GM21447 (cell line): Measurements from ENCODE around the gene PLOD2.

Experiments used
- ATAC-seq: cut with Tn5 transposase; IDR thresholded peaks from one replicate; pipeline ENCODE4 v1.9.1; 2021; ENCODE audit not compliant: unreplicated experiment

Gene PLOD2

DNA sequence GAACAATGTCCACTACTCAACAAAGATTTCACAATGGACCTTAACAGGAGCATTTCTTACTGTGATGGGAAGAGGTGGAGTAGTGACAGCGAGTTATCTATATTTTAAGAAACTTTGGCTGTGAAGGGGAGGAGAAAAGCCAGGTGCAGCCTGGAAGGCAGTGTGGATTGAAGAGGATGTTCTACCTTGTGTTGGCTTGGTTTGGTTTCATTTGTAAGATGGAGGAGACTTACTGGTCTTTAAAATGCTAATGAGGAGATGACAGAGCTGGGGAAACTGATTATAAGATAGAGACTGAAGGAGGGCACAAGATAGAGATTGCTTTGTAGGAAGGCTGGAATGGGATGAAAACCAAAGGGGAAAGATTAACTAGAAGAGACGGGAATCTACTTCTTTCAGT lies 59.4 kb downstream of the PLOD2 start:
- no peak for ATAC-seq

DNA sequence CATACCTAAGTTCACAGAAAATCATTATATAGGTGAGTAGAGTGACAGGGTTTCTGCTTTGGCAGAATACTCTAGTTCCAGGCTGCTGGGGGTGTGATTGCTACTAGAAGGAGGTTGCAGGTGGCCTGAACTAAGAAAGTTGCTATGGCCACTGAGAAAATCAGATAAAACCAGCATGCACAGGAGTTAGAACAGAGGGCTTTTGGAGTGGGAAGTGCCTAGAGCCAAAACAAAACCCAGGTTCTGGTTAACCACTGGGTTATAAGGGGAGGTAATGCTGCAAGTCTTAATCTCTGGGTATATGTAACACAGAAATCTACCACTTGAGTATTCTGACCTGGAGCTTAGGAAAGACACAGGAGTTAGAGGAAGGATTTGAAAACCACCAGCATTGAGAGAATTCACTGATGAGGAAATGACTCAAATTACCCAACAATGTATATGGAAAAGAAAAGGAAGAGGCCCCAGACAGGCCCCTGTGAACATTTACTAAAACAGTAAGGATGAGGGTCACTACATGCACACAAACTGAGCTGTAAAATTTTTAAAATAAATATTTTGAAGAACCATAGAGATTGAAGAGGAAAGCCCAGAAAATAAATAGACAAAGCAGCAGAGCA lies 60.0 kb downstream of the PLOD2 start:
- ATAC-seq = no peak

DNA sequence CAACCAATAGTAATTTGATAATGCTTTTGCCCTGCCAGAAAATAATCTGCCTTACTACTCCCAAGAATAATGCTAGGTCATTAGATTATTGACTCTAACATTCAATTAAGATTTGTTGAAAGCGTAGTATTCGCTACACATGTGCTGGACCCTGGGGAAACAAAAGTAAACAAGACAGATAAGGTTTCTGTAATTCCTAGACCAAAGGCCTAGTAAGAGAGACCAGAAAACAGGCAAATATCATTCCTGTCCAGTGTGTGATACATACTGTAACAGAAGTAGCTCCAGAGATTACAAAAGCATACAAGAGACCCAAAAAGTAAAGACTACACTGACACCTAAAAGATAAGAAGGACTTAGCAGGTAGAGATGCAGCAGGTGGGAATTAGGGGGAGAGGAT lies 60.8 kb downstream of the PLOD2 start:
- no peak for ATAC-seq

DNA sequence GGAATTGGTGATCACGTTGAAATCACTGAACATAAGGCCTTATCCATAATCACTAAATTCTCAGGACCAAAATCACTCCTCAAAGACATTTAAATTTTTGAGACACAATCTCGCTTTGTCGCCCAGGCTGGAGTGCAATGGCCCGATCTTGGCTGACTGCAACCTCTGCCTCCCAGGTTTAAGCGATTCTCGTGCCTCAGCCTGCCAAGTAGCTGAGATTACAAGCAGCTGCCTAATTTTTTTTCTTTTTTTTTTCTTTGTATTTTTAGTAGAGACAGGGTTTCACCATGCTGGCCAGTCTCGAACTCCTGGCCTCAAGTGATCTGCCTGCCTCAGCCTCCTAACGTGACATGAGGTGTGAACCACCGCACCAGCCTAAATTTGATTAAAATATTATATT lies 61.7 kb downstream of the PLOD2 start:
- no peak for ATAC-seq

DNA sequence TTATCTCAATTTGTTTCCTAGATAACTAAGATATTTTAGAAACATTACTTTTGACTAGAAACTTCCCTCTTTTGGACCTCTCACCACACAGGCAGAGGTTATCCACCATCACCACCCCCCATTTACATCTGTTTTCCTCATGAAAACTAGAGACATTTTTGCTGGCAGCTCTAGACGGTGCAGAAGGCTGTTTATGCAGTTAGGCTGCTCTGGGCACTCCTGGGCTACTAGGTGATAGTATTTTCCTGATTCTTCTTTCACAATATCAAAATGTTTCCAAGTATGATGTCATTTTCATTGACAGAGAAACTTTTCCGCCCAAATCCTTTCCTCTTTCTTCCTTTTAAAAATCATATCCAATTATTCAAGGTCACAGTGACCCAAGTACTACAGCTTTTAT lies 67.1 kb downstream of the PLOD2 start:
- ATAC-seq = no peak

DNA sequence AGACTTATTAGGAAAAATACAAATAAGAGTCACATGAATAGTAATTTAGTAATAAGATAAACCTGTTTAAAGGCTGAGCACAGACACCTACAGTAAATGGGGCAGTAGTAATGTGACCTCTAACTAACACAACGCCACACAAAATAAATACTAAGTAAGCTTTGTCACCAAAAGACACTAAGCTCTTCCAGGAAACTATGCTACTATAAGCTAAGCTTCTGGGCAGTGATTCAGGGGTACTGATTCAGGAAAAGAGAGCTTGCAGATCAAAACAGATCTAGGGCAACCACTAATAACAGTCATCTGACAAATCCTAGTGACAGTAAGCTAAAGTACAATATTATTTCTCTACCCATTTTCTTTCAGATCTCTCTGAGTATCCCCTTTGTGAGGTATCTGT lies 68.8 kb downstream of the PLOD2 start:
- no peak for ATAC-seq

DNA sequence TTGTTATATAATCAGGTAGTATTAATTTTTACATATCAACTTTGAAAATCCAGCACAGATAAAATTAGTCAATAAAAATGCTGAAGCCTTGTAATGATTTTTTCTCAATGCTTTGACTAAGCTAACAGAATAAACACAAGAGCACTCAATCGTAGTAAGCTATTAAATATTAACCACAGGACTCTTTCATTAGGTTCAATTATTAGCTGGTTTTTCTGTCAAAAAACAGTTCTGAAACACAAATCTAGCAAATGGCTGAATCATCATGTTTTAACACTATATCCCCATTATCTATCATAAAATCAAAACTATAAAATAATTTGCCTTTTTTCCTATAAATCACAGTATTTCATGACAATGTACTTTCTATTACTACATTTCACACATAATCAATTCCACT lies 69.6 kb downstream of the PLOD2 start:
- no peak for ATAC-seq

DNA sequence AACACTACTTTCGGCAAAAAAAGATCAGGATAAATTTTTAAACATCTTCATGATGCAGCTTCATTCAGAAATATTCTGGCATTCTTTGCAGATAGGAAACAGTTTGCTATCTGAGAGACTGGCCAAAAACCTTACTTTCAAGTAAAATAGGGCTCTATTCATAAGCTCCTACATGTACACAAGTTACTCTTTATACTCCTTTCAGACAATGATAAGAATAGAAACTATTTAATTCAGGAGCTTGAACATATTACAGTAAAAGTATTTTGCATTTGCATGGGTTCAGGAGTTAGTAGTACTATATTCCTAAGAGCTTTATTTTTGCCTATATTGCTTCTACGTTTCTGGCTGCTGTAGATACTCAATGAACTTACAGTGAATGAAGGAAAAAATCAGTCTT lies 70.5 kb downstream of the PLOD2 start:
- ATAC-seq = no peak

DNA sequence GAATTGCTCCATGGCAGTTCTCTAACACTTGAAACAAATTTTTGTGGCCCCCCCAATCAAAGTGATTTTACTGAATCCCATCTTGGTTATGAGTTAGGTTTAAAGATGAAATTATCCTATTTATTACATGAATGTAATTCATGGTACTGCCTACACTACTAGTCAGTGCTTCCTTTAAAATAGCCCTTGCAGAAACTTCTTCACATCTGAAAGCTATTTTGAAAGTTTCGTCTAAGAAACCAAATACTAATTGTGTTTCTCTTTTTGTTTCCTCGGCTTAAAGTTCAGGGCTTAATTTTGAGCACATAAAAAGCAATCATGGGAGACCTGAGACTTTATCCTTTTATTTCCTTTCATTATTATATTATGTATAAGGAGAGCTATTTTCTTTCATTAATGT lies 72.1 kb downstream of the PLOD2 start:
- ATAC-seq = no peak

DNA sequence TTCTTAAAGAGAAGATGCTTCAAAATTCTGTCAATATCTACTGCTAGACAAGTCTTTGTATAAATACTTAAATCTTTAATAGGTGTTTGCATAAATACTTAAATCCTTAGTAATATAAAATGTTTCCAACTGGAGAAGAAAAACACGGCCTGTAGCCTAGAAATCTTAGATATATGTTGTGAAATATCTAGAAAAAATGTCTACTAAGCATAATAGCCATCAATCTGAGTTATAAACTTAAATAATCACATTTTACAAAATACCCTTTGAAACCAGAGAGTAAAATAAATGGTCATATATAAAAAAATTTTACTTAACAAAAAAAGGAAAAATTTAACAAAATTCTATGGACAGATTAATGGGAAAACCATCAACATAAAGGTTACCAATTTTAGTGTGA lies 73.9 kb downstream of the PLOD2 start:
- no peak for ATAC-seq

DNA sequence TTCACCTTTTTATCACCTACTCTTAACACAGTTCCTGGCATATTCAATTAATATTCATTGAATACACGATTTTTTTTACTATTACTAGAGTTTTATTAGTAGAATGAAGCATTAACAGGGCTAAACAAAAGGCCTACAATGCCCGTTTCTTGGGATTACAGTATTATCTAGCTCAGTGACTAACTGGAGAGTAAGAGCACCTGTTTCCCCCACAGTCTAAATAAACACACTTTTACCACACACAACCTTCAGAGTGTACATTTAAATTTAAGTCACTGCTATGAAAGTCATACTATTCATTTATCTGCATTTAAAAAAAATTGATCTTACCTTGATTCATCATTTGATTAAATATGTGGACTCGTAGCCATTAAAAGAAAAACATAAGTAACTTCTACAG lies 74.8 kb downstream of the PLOD2 start:
- no peak for ATAC-seq

DNA sequence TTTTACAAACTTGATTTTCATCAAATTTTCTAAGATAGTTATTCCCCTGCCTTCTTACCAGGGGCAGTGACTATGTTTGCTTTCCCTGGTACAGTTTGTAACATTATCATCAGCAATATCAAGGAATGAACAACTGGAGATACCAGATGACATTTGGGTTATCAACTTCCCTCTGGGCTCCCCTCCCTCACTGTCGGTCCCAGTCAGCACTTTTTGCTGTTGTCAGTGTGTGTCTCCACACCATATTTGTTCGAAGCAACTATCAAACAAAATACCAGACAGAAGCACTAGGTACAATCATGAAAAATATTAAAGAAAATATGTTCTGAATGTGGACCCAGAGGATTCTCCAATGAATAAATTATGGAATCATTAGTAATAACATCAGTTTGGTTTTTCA lies 75.3 kb downstream of the PLOD2 start:
- no peak for ATAC-seq

DNA sequence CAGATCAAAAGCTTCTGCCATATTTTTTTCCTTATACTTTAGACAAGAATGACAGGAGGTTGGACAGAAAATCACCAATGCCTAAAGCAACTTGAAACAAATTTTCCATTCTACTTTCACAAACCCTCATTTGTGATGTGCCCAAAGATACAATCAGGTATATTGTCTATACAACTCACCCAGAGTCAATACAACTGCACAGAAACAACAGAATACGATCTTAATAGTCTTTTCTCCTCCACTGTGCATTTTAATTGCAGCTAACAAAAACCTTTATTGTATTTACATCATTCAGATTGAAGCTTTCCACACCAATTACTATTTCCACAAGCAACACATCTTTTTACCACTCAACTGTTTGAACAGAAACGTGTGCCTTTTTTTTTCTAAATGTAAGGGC lies 80.4 kb downstream of the PLOD2 start:
- ATAC-seq = no peak

DNA sequence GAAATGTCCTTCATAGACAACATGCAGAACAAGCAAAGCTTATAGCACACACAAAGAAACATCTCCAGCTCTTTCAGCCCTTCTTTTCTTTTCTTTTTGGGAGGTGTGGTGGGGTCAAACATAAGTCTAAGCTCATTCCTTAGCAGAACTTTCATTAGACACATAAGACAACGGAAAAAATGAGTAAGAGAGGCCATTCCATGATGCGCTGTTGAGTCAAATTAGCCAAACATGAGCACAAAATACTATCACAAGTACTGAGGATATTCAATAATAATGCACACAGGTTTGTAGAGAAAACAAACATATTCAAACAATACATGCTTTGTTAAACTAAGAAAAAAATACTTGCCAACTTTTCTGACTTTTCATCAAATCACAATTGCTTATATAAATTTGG lies 83.0 kb downstream of the PLOD2 start:
- no peak for ATAC-seq

DNA sequence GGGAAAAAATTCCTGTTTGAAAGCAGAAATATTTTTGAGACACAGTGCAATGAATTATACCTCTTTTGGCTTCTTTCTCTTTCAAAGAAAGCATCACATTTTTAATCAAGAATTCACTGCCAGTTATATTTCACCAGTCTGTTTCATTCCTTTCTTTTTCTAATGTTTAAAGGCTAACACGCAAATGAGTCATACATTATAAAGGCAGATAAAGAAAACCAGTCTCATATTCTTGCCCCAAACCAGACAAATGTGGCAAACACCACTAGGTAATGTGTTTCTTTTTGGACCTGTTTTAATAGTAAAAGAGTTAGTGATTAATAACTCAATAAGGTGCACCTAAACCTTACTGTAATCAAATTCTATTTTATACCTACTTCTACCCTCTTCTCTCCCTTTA lies 83.8 kb downstream of the PLOD2 start:
- no peak for ATAC-seq

DNA sequence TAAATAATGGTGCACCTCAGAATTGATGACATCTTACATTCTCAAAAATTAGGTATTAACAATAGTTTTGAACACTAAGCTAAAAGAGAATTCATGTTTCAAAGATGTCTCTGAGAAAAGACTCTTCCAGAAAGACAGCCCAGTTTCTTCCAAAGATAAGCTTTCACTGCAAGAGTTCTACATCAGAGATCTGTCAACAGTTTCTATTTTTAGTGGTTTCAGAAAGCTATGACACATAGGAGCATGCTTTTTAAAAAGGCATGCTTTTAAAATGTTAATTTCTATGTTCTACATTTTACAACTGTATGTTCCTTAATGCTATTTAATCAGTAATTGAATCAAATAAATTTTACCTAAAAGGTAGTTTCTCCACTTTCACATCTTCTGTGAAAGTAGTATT lies 88.2 kb downstream of the PLOD2 start:
- no peak for ATAC-seq

DNA sequence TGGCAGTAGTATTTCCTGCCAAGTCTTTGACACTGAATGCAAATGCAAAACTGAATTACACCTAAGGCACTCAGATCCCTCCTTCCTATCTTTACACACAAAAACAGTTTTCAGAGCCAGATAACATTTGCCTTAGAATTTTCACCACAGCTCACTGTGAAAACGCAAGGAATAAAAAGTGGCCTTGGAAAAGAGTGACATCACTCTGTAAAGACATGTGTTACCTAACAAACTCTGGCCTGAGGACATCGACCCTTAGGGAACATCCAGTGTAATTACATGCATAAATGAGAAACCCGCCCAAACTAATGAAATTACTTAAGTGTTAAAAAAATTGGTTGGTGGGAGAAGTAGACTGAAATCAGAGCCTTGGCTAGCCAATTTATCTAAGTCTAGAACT lies 88.9 kb downstream of the PLOD2 start:
- ATAC-seq = no peak

DNA sequence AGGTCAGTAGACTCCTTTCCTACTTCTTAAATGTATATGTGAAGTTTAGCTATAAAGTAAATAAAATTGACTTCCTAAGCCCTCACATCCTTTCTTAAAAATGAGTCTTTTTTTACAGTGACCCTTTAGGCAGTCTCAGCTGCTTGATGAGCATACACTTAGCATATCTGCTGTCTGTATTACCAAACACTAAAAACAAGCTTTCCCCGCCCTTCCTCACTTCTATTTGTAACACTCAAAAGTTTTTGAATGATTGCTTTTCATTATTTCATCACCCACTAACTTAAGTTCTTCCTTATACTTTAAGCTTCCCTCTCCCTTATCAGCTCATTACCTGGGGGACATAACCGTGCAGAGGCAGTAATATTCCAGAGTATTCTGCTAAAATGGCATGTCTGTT lies 89.4 kb downstream of the PLOD2 start:
- no peak for ATAC-seq

DNA sequence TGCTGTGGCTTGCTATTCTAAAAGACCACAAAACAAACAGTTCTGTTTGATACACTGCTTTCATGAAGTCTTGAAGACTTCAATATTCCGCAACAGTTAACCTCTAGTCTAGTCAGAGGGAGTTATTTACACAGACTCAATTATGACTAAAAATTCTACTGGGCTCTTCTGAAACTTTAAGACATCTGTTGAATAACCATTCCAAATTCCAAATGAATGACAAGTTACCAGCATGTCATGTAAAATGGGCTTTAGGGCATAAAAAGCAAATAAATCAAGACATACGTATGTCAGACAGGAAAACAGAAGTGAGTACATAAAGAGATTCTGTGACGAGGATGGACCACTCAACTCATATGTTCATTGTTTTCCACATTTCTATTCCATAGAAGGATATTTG lies 93.9 kb downstream of the PLOD2 start:
- ATAC-seq = no peak

DNA sequence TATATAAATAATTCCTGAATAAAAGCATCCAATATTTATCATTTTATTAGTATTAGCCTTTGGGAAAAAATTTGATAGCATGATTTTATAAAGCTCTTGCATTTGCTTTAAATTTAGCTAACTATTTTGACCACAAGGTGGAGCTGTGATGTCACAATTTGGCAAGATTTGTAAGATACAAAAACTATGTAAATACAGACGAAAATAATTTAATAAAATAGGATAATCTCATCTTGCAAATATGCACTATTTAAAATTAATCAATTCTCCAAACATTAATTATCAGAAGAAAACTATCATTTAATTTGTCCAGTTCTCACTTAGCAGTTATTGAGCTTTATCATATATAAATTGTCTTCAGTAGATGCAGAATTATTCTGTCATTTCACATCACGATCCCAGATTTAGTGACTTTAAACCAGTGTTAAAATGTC lies 95.4 kb downstream of the PLOD2 start:
- no peak for ATAC-seq

DNA sequence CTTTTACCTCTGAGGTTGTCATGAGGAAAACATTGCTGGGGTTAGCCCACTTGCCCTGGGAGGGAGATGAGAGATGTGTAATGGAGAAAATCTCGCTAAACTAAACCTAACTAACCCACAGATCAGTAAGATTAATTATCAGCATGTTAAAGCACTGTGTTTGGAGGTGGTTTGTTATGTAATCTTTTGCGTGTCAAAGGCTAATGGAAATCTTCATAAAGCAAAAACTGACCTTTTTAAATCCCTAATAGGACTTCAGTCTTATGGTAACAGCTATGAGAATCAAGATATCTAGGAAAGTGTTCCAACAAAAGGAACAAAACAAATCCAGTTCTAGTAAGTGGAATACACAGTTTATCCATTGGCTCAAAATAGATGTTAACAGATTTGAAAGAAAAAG lies 102.7 kb downstream of the PLOD2 start:
- no peak for ATAC-seq

DNA sequence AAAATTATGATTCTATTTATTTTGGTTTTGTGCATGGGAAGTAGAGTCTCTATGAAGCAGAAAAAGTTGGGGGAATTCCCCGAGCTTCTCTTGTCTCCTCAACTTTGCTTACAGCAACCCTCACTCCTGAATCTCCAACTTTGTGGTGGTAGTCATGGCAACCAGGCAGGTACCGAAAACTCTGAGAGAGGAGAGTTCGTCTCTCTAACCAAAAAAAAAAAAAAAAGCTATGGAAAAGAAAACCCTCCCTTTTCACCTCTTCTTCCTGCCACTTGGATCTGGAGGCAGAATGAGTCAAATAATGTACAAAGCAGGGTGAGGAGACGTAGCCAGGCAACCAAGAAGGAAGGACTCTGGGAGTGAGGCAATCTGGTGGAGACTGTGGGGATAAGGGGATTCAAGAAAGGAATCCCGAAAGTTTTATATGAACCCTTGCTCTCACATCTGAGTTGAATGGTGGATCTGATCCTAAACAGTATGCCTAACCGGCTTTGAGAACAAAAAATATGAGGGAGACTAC lies 108.1 kb downstream of the PLOD2 start:
- no peak for ATAC-seq

DNA sequence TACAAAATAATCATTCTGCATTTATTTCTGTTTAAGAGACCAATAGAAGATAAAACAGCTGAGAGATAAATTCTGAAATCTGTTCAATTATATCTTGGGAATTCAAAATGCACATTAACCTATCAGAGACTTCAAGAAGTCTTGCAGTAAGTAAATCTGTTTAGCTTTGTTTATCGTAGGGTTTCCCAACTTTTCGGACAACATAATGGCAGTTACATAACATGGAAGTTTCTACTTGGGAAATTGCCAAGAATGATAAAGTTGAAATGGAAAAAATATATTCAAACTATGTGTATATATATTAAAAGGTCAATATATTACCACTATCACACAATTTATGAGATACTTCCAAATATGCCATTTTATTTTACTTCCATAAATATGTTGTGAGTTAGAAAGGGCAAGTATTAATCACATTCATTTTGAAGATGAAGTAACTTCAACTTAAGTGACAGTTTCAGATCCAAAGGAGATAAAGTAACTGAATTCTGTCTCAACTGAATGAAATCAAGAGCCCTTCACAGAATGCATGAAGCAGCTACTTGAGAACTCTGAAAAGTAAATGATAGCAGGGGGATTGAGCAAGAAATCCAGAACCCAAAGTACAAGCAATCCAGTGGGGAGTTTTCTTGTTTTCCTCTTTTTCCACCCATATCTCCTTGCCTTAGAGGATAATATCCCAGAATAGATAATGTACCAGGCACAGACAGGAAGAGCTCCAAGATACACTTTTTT lies 108.8 kb downstream of the PLOD2 start:
- ATAC-seq = no peak
